ENCODE data around the gene DHRS1. TPM values are rescaled to one million over a fixed set of nuclear protein-coding genes. Genes with fewer than 3 reads are reported as not detected.

Gene DHRS1
- polyA plus RNA-seq, 3 donors, result 11.3 to 26.4 (median 14.8) TPM

- WGBS, 3 donors, result 60 to 77% (median 70%) methylated on average over 3 of the region's 3 CpGs
- no peak overlapping the region for H3K27ac ChIP-seq (ENCODE audit: low read depth, low read length)
Measured at GRCh38 chr14:24273422-24273998, 26.1 kb downstream of the DHRS1 start.

- WGBS, 3 donors, result 78 to 89% (median 85%) methylated on average over 2 of the region's 2 CpGs
- H3K27ac ChIP-seq (ENCODE audit: low read depth, low read length), result no peak overlapping the region
Measured at GRCh38 chr14:24272467-24272866, 27.1 kb downstream of the DHRS1 start.

- 6 to 24% (median 18%) methylated on average over 3 of the region's 3 CpGs for WGBS, 3 donors
- no peak overlapping the region for H3K27ac ChIP-seq (ENCODE audit: low read depth, low read length)
Measured at GRCh38 chr14:24271834-24272263, 27.7 kb downstream of the DHRS1 start.

GRCh38 chr14:24271134-24271833 is 28.3 kb downstream of the DHRS1 start, which contains the start of gene RABGGTA:
TSS of gene RABGGTA (minus strand) at chr14:24271597. CDS start at chr14:24271115, 482 bp downstream.
- peak within 1 kb of the TSS; percentile 31 for H3K27ac ChIP-seq (ENCODE audit: low read depth, low read length)
- 0 to 1% (median 1%) methylated on average over 58 to 61 of the region's 61 CpGs for WGBS, 3 donors

GRCh38 chr14:24270537-24271133 is 28.9 kb downstream of the DHRS1 start:
- WGBS, 3 donors, result 13 to 19% (median 15%) methylated on average over 13 of the region's 13 CpGs
- H3K27ac ChIP-seq (ENCODE audit: low read depth, low read length), result no peak overlapping the region

- WGBS, 3 donors, result 94 to 97% (median 95%) methylated on average over 12 to 14 of the region's 14 CpGs
- no peak overlapping the region for H3K27ac ChIP-seq (ENCODE audit: low read depth, low read length)
Measured at GRCh38 chr14:24269910-24270536, 29.6 kb downstream of the DHRS1 start.

GRCh38 chr14:24269368-24269767 is 30.2 kb downstream of the DHRS1 start:
- H3K27ac ChIP-seq (ENCODE audit: low read depth, low read length), result no peak overlapping the region
- 94 to 95% (median 95%) methylated on average over 8 of the region's 8 CpGs for WGBS, 3 donors

GRCh38 chr14:24268225-24268624 is 31.4 kb downstream of the DHRS1 start:
- 89 to 95% (median 94%) methylated on average over 9 of the region's 9 CpGs for WGBS, 3 donors

GRCh38 chr14:24267516-24267915 is 32.1 kb downstream of the DHRS1 start:
- WGBS, 3 donors, result 89 to 96% (median 94%) methylated on average over 9 of the region's 9 CpGs

More at GRCh38 chr14:24268225-24268624, 31.4 kb downstream of the DHRS1 start:
- no peak overlapping the region for H3K27ac ChIP-seq (ENCODE audit: low read depth, low read length)

GRCh38 chr14:24266344-24267244 is 33.0 kb downstream of the DHRS1 start:
- no peak overlapping the region for H3K27ac ChIP-seq (ENCODE audit: low read depth, low read length)
- 86 to 92% (median 89%) methylated on average over 18 of the region's 18 CpGs for WGBS, 3 donors

More at GRCh38 chr14:24267516-24267915, 32.1 kb downstream of the DHRS1 start:
- no peak overlapping the region for H3K27ac ChIP-seq (ENCODE audit: low read depth, low read length)

GRCh38 chr14:24264298-24264697 is 35.3 kb downstream of the DHRS1 start:
- whole genome bisulfite sequencing, 3 donors, result 60 to 78% (median 69%) methylated on average over 6 of the region's 6 CpGs
- H3K27ac ChIP-seq (ENCODE audit: low read depth, low read length), result no peak overlapping the region

- no peak overlapping the region for H3K27ac ChIP-seq (ENCODE audit: low read depth, low read length)
- WGBS, 3 donors, result 58 to 74% (median 62%) methylated on average over 6 of the region's 6 CpGs
Measured at GRCh38 chr14:24263848-24264247, 35.7 kb downstream of the DHRS1 start.

GRCh38 chr14:24262821-24263733 is 36.5 kb downstream of the DHRS1 start, which contains the start of gene TGM1:
TSS of gene TGM1 (minus strand) at chr14:24263177. CDS start at chr14:24262352, 825 bp downstream.
- H3K27ac ChIP-seq (ENCODE audit: low read depth, low read length), result no peak within 1 kb of the TSS
- WGBS, 3 donors, result 75 to 80% (median 80%) methylated on average over 14 of the region's 14 CpGs

- no peak overlapping the region for H3K27ac ChIP-seq (ENCODE audit: low read depth, low read length)
- 91 to 93% (median 91%) methylated on average over 19 of the region's 19 CpGs for WGBS, 3 donors
Measured at GRCh38 chr14:24261969-24262327, 37.6 kb downstream of the DHRS1 start.

GRCh38 chr14:24261256-24261968 is 38.2 kb downstream of the DHRS1 start:
- H3K27ac ChIP-seq (ENCODE audit: low read depth, low read length), result no peak overlapping the region
- 85 to 92% (median 89%) methylated on average over 20 of the region's 20 CpGs for whole genome bisulfite sequencing, 3 donors

- no peak overlapping the region for H3K27ac ChIP-seq (ENCODE audit: low read depth, low read length)
- 80 to 87% (median 85%) methylated on average over 4 of the region's 4 CpGs for WGBS, 3 donors
Measured at GRCh38 chr14:24260780-24261157, 38.8 kb downstream of the DHRS1 start.

All from adipose tissue (tissue), 3 donors.